Cardiac muscle cell (in vitro differentiated cells and primary cell): ENCODE measurements around the gene ELFN2. TPM values are rescaled to one million over a fixed set of nuclear protein-coding genes. Genes with fewer than 3 reads are reported as not detected.
A peak's percentile ranks its signal among the peaks of the same experiment; 100 is the strongest.

Experiments
- DNase-seq, 2 donors: peaks; one replicate each; pipeline versions ENCODE4 v3.0.0 to v3.0.0-alpha.2; 2010 to 2017; ENCODE audit warnings: low read depth in 1 of 2, low spot score in 1 of 2
- H3K27ac ChIP-seq: fragments of 200-600 bp; sonication (generic); 2 replicates; pipeline ENCODE4 v1.5.1; 2016
- H3K27me3 ChIP-seq: fragments of 200-600 bp; sonication (generic); 2 replicates; pipeline ENCODE4 v1.6.0; 2016; ENCODE audit warnings: control low read depth
- H3K36me3 ChIP-seq: fragments of 200-600 bp; sonication (generic); 2 replicates; pipeline ENCODE4 v1.5.1; 2016; ENCODE audit warnings: control low read depth
- H3K4me1 ChIP-seq: fragments of 200-600 bp; sonication (generic); 2 replicates; pipeline ENCODE4 v1.8.1; 2017; ENCODE audit warnings: low read depth, mild to moderate bottlenecking, mixed run types
- H3K4me3 ChIP-seq: fragments of 200-600 bp; sonication (generic); 2 replicates; pipeline ENCODE4 v1.5.1; 2016; ENCODE audit warnings: mild to moderate bottlenecking
- H3K9me3 ChIP-seq: fragments of 200-600 bp; sonication (generic); 2 replicates; pipeline ENCODE4 v1.5.1; 2017; ENCODE audit warnings: low read depth, mild to moderate bottlenecking, control low read depth
- polyA plus RNA-seq: library from polyadenylated mRNA; unstranded; fragments of >200 nt; fragmentation: Nextera tagmentation; extraction: Ambion mirVana; gene quantifications from 2 replicates; pipeline ENCODE4 v1.2.1, GENCODE V29; 2016
- total RNA-seq: library from RNA; depleted of rRNA; stranded (reverse); fragments of >200 nt; gene quantifications from 2 replicates; pipeline ENCODE4 v1.2.3, GENCODE V29; 2016
- TF ChIP-seq, protein P1 (sequence below): IDR thresholded peaks from 2 replicates; pipeline ENCODE4 v1.5.1; 2012; ENCODE audit warnings: low read depth, mild to moderate bottlenecking, low read length

The ELFN2 gene
- total and polyA plus RNA-seq, 2 experiments from 2014 or later = 0.09 TPM; not detected in 1

- peak in 1 of 2 donors; percentile 25 for DNase-seq
- H3K27ac ChIP-seq = no peak overlapping the region
- H3K4me1 ChIP-seq = no peaks in the 10 kb centered on the region
- H3K36me3 ChIP-seq = no peaks in the 10 kb centered on the region
- H3K9me3 ChIP-seq = no peaks in the 10 kb centered on the region
- H3K4me3 ChIP-seq = no peak overlapping the region
- peaks cover 33% of the 10 kb centered on the region for H3K27me3 ChIP-seq
- TF ChIP-seq, protein P1, sequence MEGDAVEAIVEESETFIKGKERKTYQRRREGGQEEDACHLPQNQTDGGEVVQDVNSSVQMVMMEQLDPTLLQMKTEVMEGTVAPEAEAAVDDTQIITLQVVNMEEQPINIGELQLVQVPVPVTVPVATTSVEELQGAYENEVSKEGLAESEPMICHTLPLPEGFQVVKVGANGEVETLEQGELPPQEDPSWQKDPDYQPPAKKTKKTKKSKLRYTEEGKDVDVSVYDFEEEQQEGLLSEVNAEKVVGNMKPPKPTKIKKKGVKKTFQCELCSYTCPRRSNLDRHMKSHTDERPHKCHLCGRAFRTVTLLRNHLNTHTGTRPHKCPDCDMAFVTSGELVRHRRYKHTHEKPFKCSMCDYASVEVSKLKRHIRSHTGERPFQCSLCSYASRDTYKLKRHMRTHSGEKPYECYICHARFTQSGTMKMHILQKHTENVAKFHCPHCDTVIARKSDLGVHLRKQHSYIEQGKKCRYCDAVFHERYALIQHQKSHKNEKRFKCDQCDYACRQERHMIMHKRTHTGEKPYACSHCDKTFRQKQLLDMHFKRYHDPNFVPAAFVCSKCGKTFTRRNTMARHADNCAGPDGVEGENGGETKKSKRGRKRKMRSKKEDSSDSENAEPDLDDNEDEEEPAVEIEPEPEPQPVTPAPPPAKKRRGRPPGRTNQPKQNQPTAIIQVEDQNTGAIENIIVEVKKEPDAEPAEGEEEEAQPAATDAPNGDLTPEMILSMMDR = no peak
Observed at GRCh38 chr22:37343348-37343747, 83.9 kb downstream of the ELFN2 start.

- no peak overlapping the region for H3K27ac ChIP-seq
Observed at GRCh38 chr22:37342065-37342464, 85.2 kb downstream of the ELFN2 start.

GRCh38 chr22:37340331-37341262 lies 86.7 kb downstream of the ELFN2 start:
- H3K27me3 ChIP-seq = peaks cover 52% of the 10 kb centered on the region
- H3K4me3 ChIP-seq = no peak overlapping the region
- no peak for DNase-seq

More at GRCh38 chr22:37342065-37342464, 85.2 kb downstream of the ELFN2 start:
- H3K9me3 ChIP-seq = no peaks in the 10 kb centered on the region
- H3K4me3 ChIP-seq = no peak overlapping the region
- H3K36me3 ChIP-seq = no peaks in the 10 kb centered on the region
- TF ChIP-seq, protein P1 = no peak
- peaks cover 38% of the 10 kb centered on the region for H3K27me3 ChIP-seq
- no peaks in the 10 kb centered on the region for H3K4me1 ChIP-seq
- DNase-seq = no peak

DNA sequence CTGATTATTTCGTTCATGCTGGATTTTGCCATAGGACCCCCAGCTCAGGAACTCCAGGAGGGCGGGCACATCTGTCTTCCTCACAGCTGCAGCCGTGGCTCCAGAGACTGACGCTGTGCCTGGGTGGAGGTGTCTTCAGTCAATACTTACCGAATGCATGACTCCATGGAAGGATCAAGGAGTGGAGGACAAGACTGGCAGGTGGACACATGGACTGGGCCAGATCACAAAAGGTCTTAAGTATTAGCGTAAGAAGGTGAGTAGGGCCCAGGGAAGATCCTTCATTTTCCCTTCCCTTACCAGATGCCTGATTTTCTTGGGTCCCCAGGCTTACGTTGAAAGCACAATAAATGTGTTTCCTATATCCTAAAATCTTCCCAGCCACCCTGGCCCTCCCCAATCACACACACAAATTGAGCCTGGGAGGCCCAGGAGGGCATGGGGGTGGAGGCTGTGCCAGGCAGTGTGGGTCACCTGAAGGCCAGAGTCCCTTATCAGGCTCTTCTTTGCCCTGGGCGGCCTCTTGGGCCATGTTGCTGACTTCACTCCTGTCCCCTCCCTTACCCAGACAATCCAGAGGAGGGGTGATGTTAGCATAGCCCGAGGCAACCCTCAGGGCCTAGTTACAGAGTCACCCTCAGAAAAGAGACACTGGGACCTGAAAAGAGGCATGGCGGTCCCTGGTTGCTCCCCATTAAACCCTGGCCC lies 88.6 kb downstream of the ELFN2 start:
- Histone ChIP-seq H3K9me3 (no peaks in the 10 kb centered on the region), H3K27me3 (peaks cover 71% of the 10 kb centered on the region), H3K4me3 (no peak overlapping the region), H3K4me1 (no peaks in the 10 kb centered on the region), H3K36me3 (no peaks in the 10 kb centered on the region), H3K27ac (no peak overlapping the region)
- DNase-seq = no peak
- TF ChIP-seq, protein P1 = no peak

More at GRCh38 chr22:37340331-37341262, 86.7 kb downstream of the ELFN2 start:
- Histone ChIP-seq H3K36me3 (no peaks in the 10 kb centered on the region), H3K27ac (no peak overlapping the region), H3K4me1 (no peaks in the 10 kb centered on the region), H3K9me3 (no peaks in the 10 kb centered on the region)
- TF ChIP-seq, protein P1 = no peak

GRCh38 chr22:37337204-37337943 lies 89.9 kb downstream of the ELFN2 start:
- peaks cover 84% of the 10 kb centered on the region for H3K27me3 ChIP-seq
- H3K27ac ChIP-seq = no peak overlapping the region
- no peaks in the 10 kb centered on the region for H3K36me3 ChIP-seq
- H3K4me1 ChIP-seq = no peaks in the 10 kb centered on the region
- TF ChIP-seq, protein P1 = no peak
- H3K4me3 ChIP-seq = no peak overlapping the region
- H3K9me3 ChIP-seq = no peaks in the 10 kb centered on the region
- DNase-seq = peak in 1 of 2 donors; percentile 34
